GM18870 (cell line): ENCODE data around the gene UBE2E2.

ENCODE experiments used
- ATAC-seq: cut with Tn5 transposase; IDR thresholded peaks from one replicate; pipeline ENCODE4 v1.9.1; 2021; ENCODE audit warnings: moderate library complexity; ENCODE audit not compliant: unreplicated experiment

The UBE2E2 gene

GRCh38 chr3:23239211-23240068 is 36.3 kb downstream of the UBE2E2 start:
- no peak for ATAC-seq

GRCh38 chr3:23240171-23240785 is 37.2 kb downstream of the UBE2E2 start:
- ATAC-seq: no peak

- ATAC-seq: no peak
Measured at GRCh38 chr3:23241256-23241655, 38.1 kb downstream of the UBE2E2 start.

- no peak for ATAC-seq
Measured at GRCh38 chr3:23242106-23242505, 39.0 kb downstream of the UBE2E2 start.

- no peak for ATAC-seq
Measured at GRCh38 chr3:23244324-23245041, 41.4 kb downstream of the UBE2E2 start.

GRCh38 chr3:23246651-23247050 is 43.5 kb downstream of the UBE2E2 start:
- no peak for ATAC-seq

GRCh38 chr3:23248594-23249131 is 45.5 kb downstream of the UBE2E2 start:
- no peak for ATAC-seq

- ATAC-seq: no peak
Measured at GRCh38 chr3:23249961-23250360, 46.8 kb downstream of the UBE2E2 start.

GRCh38 chr3:23252122-23252521 is 49.0 kb downstream of the UBE2E2 start:
- ATAC-seq: no peak

- peak; percentile 88 for ATAC-seq
Measured at GRCh38 chr3:23253214-23253613, 50.1 kb downstream of the UBE2E2 start.

GRCh38 chr3:23254282-23254681 is 51.2 kb downstream of the UBE2E2 start:
- no peak for ATAC-seq

GRCh38 chr3:23254835-23255234 is 51.7 kb downstream of the UBE2E2 start:
- ATAC-seq: no peak

GRCh38 chr3:23256741-23257435 is 53.8 kb downstream of the UBE2E2 start:
- no peak for ATAC-seq

GRCh38 chr3:23258110-23258509 is 55.0 kb downstream of the UBE2E2 start:
- ATAC-seq: no peak

GRCh38 chr3:23259515-23259914 is 56.4 kb downstream of the UBE2E2 start:
- no peak for ATAC-seq

- no peak for ATAC-seq
Measured at GRCh38 chr3:23262766-23263165, 59.6 kb downstream of the UBE2E2 start.

- no peak for ATAC-seq
Measured at GRCh38 chr3:23263796-23264195, 60.7 kb downstream of the UBE2E2 start.

GRCh38 chr3:23264413-23264812 is 61.3 kb downstream of the UBE2E2 start:
- ATAC-seq: no peak

- no peak for ATAC-seq
Measured at GRCh38 chr3:23270423-23270822, 67.3 kb downstream of the UBE2E2 start.

- ATAC-seq: no peak
Measured at GRCh38 chr3:23271876-23272741, 69.0 kb downstream of the UBE2E2 start.
